HG03135 (cell line): ENCODE measurements around the gene MYOM1.

ENCODE experiments used
- ATAC-seq: cut with Tn5 transposase; IDR thresholded peaks from one replicate; pipeline ENCODE4 v1.9.1; 2021; ENCODE audit warnings: mild to moderate bottlenecking, moderate library complexity; ENCODE audit not compliant: unreplicated experiment

MYOM1 gene

GRCh38 chr18:3154214-3154613 is 65.6 kb downstream of the MYOM1 start:
- no peak for ATAC-seq

- peak; percentile 67 for ATAC-seq
These were observed 66.6 kb downstream of the MYOM1 start for GRCh38 chr18:3153107-3153704.

DNA sequence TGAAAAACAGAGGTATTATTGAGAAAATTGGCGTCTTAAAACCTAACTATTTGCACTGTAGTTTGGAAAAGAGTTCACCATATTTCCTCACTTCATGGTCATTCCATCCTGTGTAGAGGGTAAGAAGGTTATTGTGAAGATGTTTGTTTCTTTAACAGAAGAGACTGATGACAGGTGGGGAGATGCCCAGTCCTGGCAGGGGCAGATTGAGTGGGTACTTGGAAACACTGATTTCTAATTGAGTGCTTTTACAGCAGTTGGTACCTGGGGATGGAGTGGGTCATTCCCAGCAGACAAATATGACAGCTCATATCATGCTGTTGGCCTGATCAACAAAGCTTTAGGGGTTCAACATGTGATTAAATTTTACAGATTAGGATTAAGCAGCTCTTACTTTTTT is 67.5 kb downstream of the MYOM1 start:
- ATAC-seq = no peak

- no peak for ATAC-seq
These were observed 68.1 kb downstream of the MYOM1 start for GRCh38 chr18:3151399-3152264.

DNA sequence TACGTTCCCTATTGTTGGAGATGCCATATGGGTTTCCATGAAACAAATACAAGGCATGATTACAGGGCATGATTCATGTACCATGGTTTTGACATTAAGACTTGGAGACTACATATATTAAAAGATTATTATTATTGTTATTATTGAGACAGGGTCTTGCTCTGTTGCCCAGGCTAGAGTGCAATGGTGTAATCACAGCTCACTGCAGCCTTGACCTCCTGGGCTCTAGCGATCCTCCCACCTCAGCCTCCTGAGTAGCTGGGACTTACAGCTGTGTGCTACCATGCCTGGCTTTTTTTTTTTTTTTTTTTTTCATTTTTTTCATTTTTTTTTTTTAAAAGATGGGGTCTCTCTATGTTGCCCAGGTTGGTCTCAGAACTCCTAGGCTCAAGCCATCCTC is 69.1 kb downstream of the MYOM1 start:
- no peak for ATAC-seq

- ATAC-seq = no peak
These were observed 69.5 kb downstream of the MYOM1 start for GRCh38 chr18:3150274-3150673.

- ATAC-seq = no peak
These were observed 70.7 kb downstream of the MYOM1 start for GRCh38 chr18:3148930-3149535.

DNA sequence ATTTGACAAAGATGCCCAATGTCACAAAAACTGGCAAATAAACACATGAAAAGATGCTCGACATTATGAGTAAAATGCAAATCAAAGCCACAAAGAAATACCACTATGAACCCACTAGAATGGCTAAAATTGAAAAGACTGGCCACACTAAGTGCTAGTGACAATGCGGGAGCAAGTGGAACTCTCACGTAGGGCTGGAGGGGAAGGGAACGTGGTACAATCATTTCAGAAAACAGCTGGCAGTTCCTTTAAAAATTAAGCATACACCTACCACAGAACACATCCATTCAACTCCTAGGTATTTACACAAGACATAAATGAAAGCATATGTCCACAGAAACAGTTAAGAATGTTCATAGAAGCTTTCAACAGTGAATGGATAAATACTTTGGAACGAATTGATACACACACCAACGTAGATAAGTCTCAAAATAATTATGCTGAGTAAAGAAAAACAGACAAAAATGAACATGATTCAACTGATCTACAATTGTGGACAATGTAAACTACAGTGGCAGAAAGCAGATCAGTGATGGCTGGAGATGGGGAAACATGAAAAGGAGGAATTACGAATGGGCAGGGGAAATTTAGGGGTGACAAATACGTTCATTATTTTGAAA is 71.7 kb downstream of the MYOM1 start:
- no peak for ATAC-seq

- ATAC-seq = no peak
These were observed 78.7 kb downstream of the MYOM1 start for GRCh38 chr18:3140986-3141639.

DNA sequence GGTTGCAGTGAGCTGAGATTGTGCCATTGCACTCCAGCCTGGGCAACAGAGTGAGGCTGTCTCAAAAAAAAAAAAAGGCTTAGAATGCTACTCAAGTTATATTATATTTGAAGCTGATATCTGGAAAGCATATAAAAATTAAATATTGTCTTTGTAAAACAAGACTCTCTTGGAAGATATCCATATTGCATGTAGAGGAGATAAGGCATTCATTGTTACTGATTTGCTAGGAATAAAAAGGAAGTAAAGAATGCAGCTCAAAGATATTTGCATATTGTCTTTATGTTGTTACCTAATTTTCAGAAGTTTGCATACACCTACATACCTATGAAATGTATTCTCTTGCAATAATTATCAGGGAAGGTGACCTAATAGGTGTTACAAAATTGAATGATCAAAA is 79.4 kb downstream of the MYOM1 start:
- no peak for ATAC-seq

DNA sequence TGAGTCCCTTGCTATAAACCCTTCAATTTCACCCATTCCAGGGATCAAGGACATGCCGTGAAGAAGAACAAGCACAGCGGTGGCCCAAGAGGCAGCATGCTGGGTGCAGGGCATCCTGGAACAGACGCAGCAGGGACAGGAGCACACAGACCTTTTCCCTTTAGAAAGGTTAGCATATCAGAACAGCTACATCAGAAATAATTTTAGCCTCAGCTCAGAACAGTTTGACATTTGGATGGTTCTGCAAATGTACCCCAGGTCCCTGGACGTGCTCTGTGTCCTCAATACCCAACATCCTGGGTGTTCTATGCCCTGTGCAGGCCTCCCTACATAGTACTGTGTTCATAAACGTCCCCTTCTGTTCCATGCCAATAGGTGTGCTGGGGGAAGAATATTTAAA is 80.4 kb downstream of the MYOM1 start:
- ATAC-seq = no peak

GRCh38 chr18:3138274-3138975 is 81.3 kb downstream of the MYOM1 start:
- ATAC-seq = no peak

- no peak for ATAC-seq
These were observed 84.2 kb downstream of the MYOM1 start for GRCh38 chr18:3135536-3135935.

DNA sequence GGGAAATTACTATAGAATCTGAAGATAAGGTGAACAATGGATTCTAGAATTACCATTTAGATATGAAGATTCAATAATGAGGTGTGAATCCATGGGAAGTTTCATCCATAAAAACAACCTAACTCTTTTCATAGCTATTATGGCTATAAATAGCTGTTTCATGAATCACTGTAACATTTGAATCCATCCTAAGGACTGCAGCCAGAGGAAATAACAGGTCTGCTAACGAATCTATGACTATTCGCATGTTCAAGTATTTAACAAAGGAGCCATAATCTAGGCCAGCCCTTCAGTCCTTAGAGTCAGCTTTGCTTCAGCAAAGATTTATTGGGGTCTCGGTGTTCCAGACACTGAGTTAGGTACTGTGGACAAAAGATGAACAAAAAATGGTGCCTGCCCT is 87.1 kb downstream of the MYOM1 start:
- no peak for ATAC-seq

GRCh38 chr18:3130344-3130743 is 89.4 kb downstream of the MYOM1 start:
- no peak for ATAC-seq

DNA sequence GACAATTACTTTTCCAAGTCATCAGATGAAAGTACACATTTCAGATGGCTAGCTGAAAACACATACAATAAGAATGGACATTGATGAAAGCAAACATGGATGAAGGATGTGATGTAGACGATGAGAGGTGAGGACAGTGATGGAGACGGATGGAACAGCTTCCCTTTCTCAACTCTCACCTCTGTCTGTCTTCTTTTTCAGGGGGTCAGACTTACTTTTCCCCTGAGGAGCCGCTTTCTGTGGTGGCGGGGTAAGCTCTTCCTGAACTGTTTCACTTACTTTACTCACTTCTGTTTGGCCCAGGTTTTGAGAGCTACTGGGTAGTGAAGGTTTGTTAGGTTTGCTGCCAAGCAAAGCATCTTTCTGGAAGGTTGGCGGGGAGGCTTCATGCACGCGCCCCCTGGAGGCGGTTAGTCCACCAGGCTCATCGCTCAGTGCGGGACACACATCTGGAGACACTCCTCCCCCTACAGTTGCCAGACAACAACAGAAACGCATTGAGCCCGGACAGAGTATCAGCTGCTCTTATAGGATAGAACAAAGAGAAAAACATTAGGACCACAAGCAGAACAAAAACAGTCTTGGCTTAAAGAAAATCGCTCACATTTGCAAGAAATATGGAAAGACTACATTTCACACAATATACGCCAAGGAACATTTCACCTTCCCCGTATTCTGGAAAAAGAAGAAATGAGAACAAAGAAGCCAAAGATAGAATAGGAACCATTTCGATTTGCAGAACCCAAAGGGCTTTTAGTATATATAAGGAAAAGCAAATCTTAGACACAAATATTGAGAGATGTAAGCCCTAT is 90.5 kb downstream of the MYOM1 start:
- peak; percentile 93 for ATAC-seq

DNA sequence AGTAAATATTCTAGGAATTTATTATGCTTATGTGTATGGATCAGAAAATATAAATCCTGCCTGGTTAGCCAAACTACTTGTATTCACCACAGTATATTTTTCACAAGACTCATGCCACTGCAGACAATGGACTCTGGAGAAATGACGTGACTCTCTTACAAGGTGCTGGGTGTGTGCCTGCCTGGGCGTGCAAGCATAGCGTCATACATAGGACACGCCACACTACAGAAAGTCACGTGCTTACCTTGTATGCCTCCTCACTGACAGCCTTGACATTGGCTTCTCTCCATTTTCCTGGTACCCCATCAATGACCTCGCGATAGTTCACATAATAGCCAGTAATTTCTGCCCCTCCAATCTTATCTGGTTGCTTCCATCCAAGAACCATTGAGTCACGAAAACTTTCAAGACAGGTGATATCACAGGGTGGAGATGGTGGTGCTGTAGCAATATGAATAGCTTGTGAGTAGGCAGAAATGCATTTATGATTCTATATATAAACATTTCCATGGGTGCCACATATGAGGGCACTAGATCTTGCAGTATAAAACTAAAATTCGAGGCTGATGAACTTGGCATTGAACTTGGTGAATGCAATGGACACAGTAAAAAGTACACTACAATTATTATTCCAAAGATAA is 93.2 kb downstream of the MYOM1 start:
- no peak for ATAC-seq

- ATAC-seq = no peak
These were observed 94.9 kb downstream of the MYOM1 start for GRCh38 chr18:3124822-3125221.

DNA sequence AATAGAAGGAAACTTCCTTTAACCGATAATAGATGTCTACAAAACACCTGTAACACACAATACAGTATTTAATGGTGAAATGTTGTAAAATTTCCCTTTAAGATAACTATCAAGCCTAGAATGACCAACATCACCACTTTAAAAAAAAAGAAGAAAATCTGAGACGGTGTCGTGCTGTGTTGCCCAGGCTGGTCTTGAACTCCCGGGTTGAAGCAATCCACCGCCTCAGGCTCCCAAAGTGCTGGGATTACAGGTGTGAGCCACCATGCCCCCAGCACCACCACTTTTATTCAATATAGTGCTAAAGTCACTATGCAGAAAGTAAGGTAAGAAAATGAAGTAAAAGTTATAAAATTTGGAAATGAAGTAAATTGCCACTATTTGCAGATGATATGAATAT is 96.9 kb downstream of the MYOM1 start:
- ATAC-seq = no peak
